ENCODE data around the gene BCS1L. TPM values are rescaled to one million over a fixed set of nuclear protein-coding genes. Genes with fewer than 3 reads are reported as not detected.

The BCS1L gene
- total RNA-seq, 2 donors from 2014 or later, result 55.3 to 86.5 TPM

GRCh38 chr2:218642786-218643185 lies 16.7 kb upstream of the BCS1L start:
- peaks cover 5% of the 10 kb centered on the region for H3K4me1 Mint-ChIP-seq (ENCODE audit: low read depth)
- DNase-seq, result no peak
- H3K27me3 Mint-ChIP-seq (ENCODE audit: low read depth), result no peaks in the 10 kb centered on the region
- no peaks in the 10 kb centered on the region for H3K9me3 Mint-ChIP-seq
- peaks cover 2 to 19% of the 10 kb centered on the region in 2 donors for H3K36me3 Mint-ChIP-seq (ENCODE audit: insufficient read depth in 2 of 2)
- no peak for ATAC-seq (replicated peaks in 1 of 2)
- H3K27ac Mint-ChIP-seq, result no peak overlapping the region
- H3K4me3 Mint-ChIP-seq, result no peak overlapping the region

GRCh38 chr2:218643751-218644310 lies 15.7 kb upstream of the BCS1L start:
- Mint-ChIP-seq H3K27me3 (ENCODE audit: low read depth) (no peaks in the 10 kb centered on the region), H3K36me3 (ENCODE audit: insufficient read depth in 2 of 2) (peaks cover 4 to 24% of the 10 kb centered on the region in 2 donors), H3K4me3 (no peak overlapping the region), H3K9me3 (no peaks in the 10 kb centered on the region), H3K27ac (no peak overlapping the region), H3K4me1 (ENCODE audit: low read depth) (peaks cover 9% of the 10 kb centered on the region)
- no peak for DNase-seq
- ATAC-seq (replicated peaks in 1 of 2), result no peak

- Mint-ChIP-seq H3K27ac (peak overlapping the region; percentile 24), H3K36me3 (ENCODE audit: insufficient read depth in 2 of 2) (peaks cover 4 to 22% of the 10 kb centered on the region in 2 donors), H3K4me1 (ENCODE audit: low read depth) (peaks cover 9% of the 10 kb centered on the region), H3K27me3 (ENCODE audit: low read depth) (no peaks in the 10 kb centered on the region), H3K4me3 (no peak overlapping the region), H3K9me3 (no peaks in the 10 kb centered on the region)
- ATAC-seq (replicated peaks in 1 of 2), result no peak
- no peak for DNase-seq
Observed at GRCh38 chr2:218644721-218645120, 14.8 kb upstream of the BCS1L start.

GRCh38 chr2:218645126-218645525 lies 14.4 kb upstream of the BCS1L start:
- ATAC-seq (replicated peaks in 1 of 2), result no peak

GRCh38 chr2:218648088-218648786 lies 11.2 kb upstream of the BCS1L start:
- DNase-seq, result peak; percentile 47 to 53
- Mint-ChIP-seq H3K9me3 (no peaks in the 10 kb centered on the region), H3K36me3 (ENCODE audit: insufficient read depth in 2 of 2) (peaks cover 6 to 22% of the 10 kb centered on the region in 2 donors), H3K27ac (no peak overlapping the region), H3K4me1 (ENCODE audit: low read depth) (peaks cover 9% of the 10 kb centered on the region), H3K4me3 (no peak overlapping the region), H3K27me3 (ENCODE audit: low read depth) (no peaks in the 10 kb centered on the region)
- peak; percentile 53 to 72 for ATAC-seq (replicated peaks in 1 of 2)

More at GRCh38 chr2:218645126-218645525, 14.4 kb upstream of the BCS1L start:
- Mint-ChIP-seq H3K36me3 (ENCODE audit: insufficient read depth in 2 of 2) (peaks cover 4 to 18% of the 10 kb centered on the region in 2 donors), H3K27me3 (ENCODE audit: low read depth) (no peaks in the 10 kb centered on the region), H3K9me3 (no peaks in the 10 kb centered on the region), H3K27ac (peak overlapping the region; percentile 57), H3K4me3 (no peak overlapping the region), H3K4me1 (ENCODE audit: low read depth) (peaks cover 9% of the 10 kb centered on the region)
- no peak for DNase-seq

GRCh38 chr2:218648787-218649100 lies 10.7 kb upstream of the BCS1L start:
- H3K27me3 Mint-ChIP-seq (ENCODE audit: low read depth), result no peaks in the 10 kb centered on the region
- DNase-seq (no peak), ATAC-seq (replicated peaks in 1 of 2) (peak in 1 of 2 donors; percentile 17)
- no peaks in the 10 kb centered on the region for H3K9me3 Mint-ChIP-seq
- no peak overlapping the region for H3K27ac Mint-ChIP-seq
- H3K36me3 Mint-ChIP-seq (ENCODE audit: insufficient read depth in 2 of 2), result peaks cover 6 to 22% of the 10 kb centered on the region in 2 donors
- no peak overlapping the region for H3K4me3 Mint-ChIP-seq
- peaks cover 9% of the 10 kb centered on the region for H3K4me1 Mint-ChIP-seq (ENCODE audit: low read depth)

- DNase-seq (no peak), ATAC-seq (replicated peaks in 1 of 2) (no peak)
- H3K4me3 Mint-ChIP-seq, result no peak overlapping the region
- H3K36me3 Mint-ChIP-seq (ENCODE audit: insufficient read depth in 2 of 2), result peaks cover 7 to 15% of the 10 kb centered on the region in 2 donors
- no peaks in the 10 kb centered on the region for H3K27me3 Mint-ChIP-seq (ENCODE audit: low read depth)
- H3K4me1 Mint-ChIP-seq (ENCODE audit: low read depth), result peaks cover 32% of the 10 kb centered on the region
- no peak overlapping the region for H3K27ac Mint-ChIP-seq
- H3K9me3 Mint-ChIP-seq, result no peaks in the 10 kb centered on the region
Observed at GRCh38 chr2:218655751-218656150, 3.7 kb upstream of the BCS1L start.

- ATAC-seq (replicated peaks in 1 of 2) (peak; percentile 43 to 49), DNase-seq (peak; percentile 47 to 55)
- peak overlapping the region; percentile 92 to 95 for H3K4me3 Mint-ChIP-seq
- H3K27me3 Mint-ChIP-seq (ENCODE audit: low read depth), result no peaks in the 10 kb centered on the region
- peak overlapping the region; percentile 69 for H3K27ac Mint-ChIP-seq
- peaks cover 44% of the 10 kb centered on the region for H3K4me1 Mint-ChIP-seq (ENCODE audit: low read depth)
- peaks cover 7 to 20% of the 10 kb centered on the region in 2 donors for H3K36me3 Mint-ChIP-seq (ENCODE audit: insufficient read depth in 2 of 2)
- H3K9me3 Mint-ChIP-seq, result no peaks in the 10 kb centered on the region
Observed at GRCh38 chr2:218658671-218659257, 719 bp upstream of the BCS1L start.

- Mint-ChIP-seq H3K27ac (peak overlapping the region; percentile 69), H3K4me3 (peak overlapping the region; percentile 92 to 95), H3K27me3 (ENCODE audit: low read depth) (no peaks in the 10 kb centered on the region), H3K36me3 (ENCODE audit: insufficient read depth in 2 of 2) (peaks cover 10 to 24% of the 10 kb centered on the region in 2 donors), H3K9me3 (no peaks in the 10 kb centered on the region), H3K4me1 (ENCODE audit: low read depth) (peaks cover 44% of the 10 kb centered on the region)
- no peak for ATAC-seq (replicated peaks in 1 of 2)
- DNase-seq, result no peak
Observed at GRCh38 chr2:218659988-218660358, 490 bp downstream of the BCS1L start.

- Mint-ChIP-seq H3K4me1 (ENCODE audit: low read depth) (peaks cover 38% of the 10 kb centered on the region), H3K9me3 (no peaks in the 10 kb centered on the region), H3K27ac (no peak overlapping the region), H3K27me3 (ENCODE audit: low read depth) (no peaks in the 10 kb centered on the region), H3K4me3 (no peak overlapping the region), H3K36me3 (ENCODE audit: insufficient read depth in 2 of 2) (peaks cover 9 to 18% of the 10 kb centered on the region in 2 donors)
- DNase-seq, result no peak
- no peak for ATAC-seq (replicated peaks in 1 of 2)
Observed at GRCh38 chr2:218662377-218662776, 2.9 kb downstream of the BCS1L start.

GRCh38 chr2:218662827-218663226 lies 3.3 kb downstream of the BCS1L start:
- H3K9me3 Mint-ChIP-seq, result no peaks in the 10 kb centered on the region
- no peaks in the 10 kb centered on the region for H3K27me3 Mint-ChIP-seq (ENCODE audit: low read depth)
- no peak for ATAC-seq (replicated peaks in 1 of 2)
- no peak overlapping the region for H3K4me3 Mint-ChIP-seq
- peaks cover 7 to 13% of the 10 kb centered on the region in 2 donors for H3K36me3 Mint-ChIP-seq (ENCODE audit: insufficient read depth in 2 of 2)
- no peak overlapping the region for H3K27ac Mint-ChIP-seq
- no peak for DNase-seq
- H3K4me1 Mint-ChIP-seq (ENCODE audit: low read depth), result peaks cover 34% of the 10 kb centered on the region

- Mint-ChIP-seq H3K9me3 (no peaks in the 10 kb centered on the region), H3K4me3 (no peak overlapping the region), H3K27ac (no peak overlapping the region), H3K27me3 (ENCODE audit: low read depth) (no peaks in the 10 kb centered on the region), H3K36me3 (ENCODE audit: insufficient read depth in 2 of 2) (peaks cover 7 to 11% of the 10 kb centered on the region in 2 donors), H3K4me1 (ENCODE audit: low read depth) (peaks cover 27% of the 10 kb centered on the region)
- ATAC-seq (replicated peaks in 1 of 2) (no peak), DNase-seq (no peak)
Observed at GRCh38 chr2:218663901-218664300, 4.4 kb downstream of the BCS1L start.

GRCh38 chr2:218664653-218665052 lies 5.2 kb downstream of the BCS1L start:
- no peaks in the 10 kb centered on the region for H3K9me3 Mint-ChIP-seq
- H3K27me3 Mint-ChIP-seq (ENCODE audit: low read depth), result no peaks in the 10 kb centered on the region
- ATAC-seq (replicated peaks in 1 of 2) (no peak), DNase-seq (no peak)
- no peak overlapping the region for H3K4me3 Mint-ChIP-seq
- peaks cover 7 to 11% of the 10 kb centered on the region in 2 donors for H3K36me3 Mint-ChIP-seq (ENCODE audit: insufficient read depth in 2 of 2)
- peaks cover 23% of the 10 kb centered on the region for H3K4me1 Mint-ChIP-seq (ENCODE audit: low read depth)
- no peak overlapping the region for H3K27ac Mint-ChIP-seq

All from activated T-cell treated with anti-CD3 and anti-CD28 coated beads, Interleukin-2, amount 50 U/mL, for 72 hours (primary cell).